SH-SY5Y (cell line): ENCODE measurements around the gene SH3D19.

Experiments used
- GATA2 ChIP-seq: IDR thresholded peaks from 2 replicates; pipeline ENCODE4 v1.6.1; 2011; ENCODE audit warnings: mild to moderate bottlenecking, low read depth, low read length
- GATA3 ChIP-seq: IDR thresholded peaks from 2 replicates; pipeline ENCODE4 v1.6.1; 2011; ENCODE audit warnings: low read depth, mild to moderate bottlenecking, low read length, moderate library complexity

- TF ChIP-seq GATA2 (no peak), GATA3 (no peak)
These were observed 155.5 kb downstream of the SH3D19 start for GRCh38 chr4:151169900-151170299.
